OCI-LY1 (cell line): ENCODE measurements around the gene SLC22A12.

Experiments used
- H2AFZ ChIP-seq: fragments of 200-600 bp; sonication (generic), shearing (Covaris generic); 2 replicates; pipeline ENCODE4 v1.6.0; 2014; ENCODE audit warnings: antibody characterized with exemption, mild to moderate bottlenecking, low read length
- H3F3A ChIP-seq: fragments of 200-600 bp; sonication (generic), shearing (Covaris generic); 2 replicates; pipeline ENCODE4 v1.6.0; 2014; ENCODE audit warnings: mild to moderate bottlenecking, antibody characterized with exemption, low read length, moderate library complexity; ENCODE audit not compliant: insufficient read depth
- H3K27ac ChIP-seq: fragments of 200-600 bp; sonication (generic); 2 replicates; pipeline ENCODE4 v1.5.1; 2014; ENCODE audit warnings: low read length, mixed run types, mild to moderate bottlenecking, low read depth; ENCODE audit not compliant: poor library complexity, severe bottlenecking
- H3K27me3 ChIP-seq: fragments of 200-600 bp; sonication (generic); 2 replicates; pipeline ENCODE4 v1.6.0; 2014; ENCODE audit warnings: antibody characterized with exemption, mild to moderate bottlenecking, low read length, moderate library complexity; ENCODE audit not compliant: insufficient read depth
- H3K36me3 ChIP-seq: fragments of 200-600 bp; sonication (generic); 2 replicates; pipeline ENCODE4 v1.6.1; 2014; ENCODE audit warnings: mild to moderate bottlenecking, antibody characterized with exemption, low read length, moderate library complexity, mixed read lengths; ENCODE audit not compliant: insufficient read depth
- H3K4me1 ChIP-seq: fragments of 200-600 bp; sonication (generic); 2 replicates; pipeline ENCODE4 v1.5.1; 2014; ENCODE audit warnings: mild to moderate bottlenecking, low read length, moderate library complexity; ENCODE audit not compliant: insufficient read depth, severe bottlenecking
- H3K4me2 ChIP-seq: fragments of 200-600 bp; sonication (generic), shearing (Covaris generic); 2 replicates; pipeline ENCODE4 v1.6.1; 2014; ENCODE audit warnings: low read length
- H3K4me3 ChIP-seq: fragments of 200-600 bp; sonication (generic); 2 replicates; pipeline ENCODE4 v1.5.1; 2014; ENCODE audit warnings: low read length, low read depth, mild to moderate bottlenecking, mixed read lengths; ENCODE audit not compliant: poor library complexity, severe bottlenecking
- H3K79me2 ChIP-seq: fragments of 200-600 bp; shearing (Covaris generic); 2 replicates; pipeline ENCODE4 v1.6.1; 2016; ENCODE audit warnings: mixed run types, low read length, mixed read lengths; ENCODE audit not compliant: insufficient read depth
- H3K9ac ChIP-seq: fragments of 200-600 bp; sonication (generic), shearing (Covaris generic); 2 replicates; pipeline ENCODE4 v1.6.1; 2014; ENCODE audit warnings: mild to moderate bottlenecking, low read length, mixed read lengths
- H3K9me2 ChIP-seq: fragments of 200-600 bp; sonication (generic), shearing (Covaris generic); 2 replicates; pipeline ENCODE4 v1.6.1; 2014; ENCODE audit warnings: low read depth, mild to moderate bottlenecking, low read length, mixed read lengths
- H3K9me3 ChIP-seq: fragments of 200-600 bp; shearing (Covaris generic); 2 replicates; pipeline ENCODE4 v1.6.1; 2014; ENCODE audit warnings: low read length, mixed read lengths
- H4K20me1 ChIP-seq: fragments of 200-600 bp; sonication (generic), shearing (Covaris generic); 2 replicates; pipeline ENCODE4 v1.6.0; 2016; ENCODE audit warnings: mild to moderate bottlenecking, low read length; ENCODE audit not compliant: insufficient read depth
- CTCF ChIP-seq: fragments of 200-600 bp; sonication (generic), shearing (Covaris generic); IDR thresholded peaks from 2 replicates; pipeline ENCODE4 v1.5.1; 2017; ENCODE audit warnings: mild to moderate bottlenecking, antibody characterized with exemption, low read length, moderate library complexity, mixed read lengths
- EZH2 ChIP-seq: fragments of 200-600 bp; sonication (generic), shearing (Covaris generic); IDR thresholded peaks from 2 replicates; pipeline ENCODE4 v1.8.0; 2017; ENCODE audit warnings: borderline replicate concordance, mixed run types, mild to moderate bottlenecking, antibody characterized with exemption, low read length, moderate library complexity, mixed read lengths

The SLC22A12 gene

GRCh38 chr11:64566915-64567891, 23.8 kb upstream of the SLC22A12 start:
- Histone ChIP-seq H3K27ac (no peak overlapping the region), H2AFZ (no peak overlapping the region), H3K9ac (no peak overlapping the region)

GRCh38 chr11:64568041-64568571, 22.9 kb upstream of the SLC22A12 start:
- H3F3A ChIP-seq: no peaks in the 10 kb centered on the region
- H3K79me2 ChIP-seq: no peaks in the 10 kb centered on the region
- no peaks in the 10 kb centered on the region for H3K9me2 ChIP-seq
- no peaks in the 10 kb centered on the region for H3K36me3 ChIP-seq
- H3K4me3 ChIP-seq: no peak overlapping the region
- no peak overlapping the region for H3K27ac ChIP-seq
- peaks cover 10% of the 10 kb centered on the region for H3K4me1 ChIP-seq
- peaks cover 4% of the 10 kb centered on the region; the same call in 1 of the 2 replicates for H3K27me3 ChIP-seq
- no peak for TF ChIP-seq EZH2
- no peak for TF ChIP-seq CTCF
- no peak overlapping the region for H2AFZ ChIP-seq
- no peak overlapping the region for H3K4me2 ChIP-seq
- H3K9me3 ChIP-seq: no peaks in the 10 kb centered on the region
- no peaks in the 10 kb centered on the region for H4K20me1 ChIP-seq
- no peak overlapping the region for H3K9ac ChIP-seq

More at GRCh38 chr11:64566915-64567891, 23.8 kb upstream of the SLC22A12 start:
- Histone ChIP-seq H3K4me2 (no peak overlapping the region; the same call in 1 of the 2 replicates), H3K4me3 (no peak overlapping the region), H3K9me2 (no peaks in the 10 kb centered on the region), H4K20me1 (no peaks in the 10 kb centered on the region), H3K79me2 (no peaks in the 10 kb centered on the region), H3K9me3 (no peaks in the 10 kb centered on the region), H3K27me3 (peaks cover 4% of the 10 kb centered on the region; the same call in 1 of the 2 replicates), H3K4me1 (peaks cover 10% of the 10 kb centered on the region), H3F3A (no peaks in the 10 kb centered on the region), H3K36me3 (no peaks in the 10 kb centered on the region)
- TF ChIP-seq EZH2: no peak
- TF ChIP-seq CTCF: no peak

- no peaks in the 10 kb centered on the region for H3F3A ChIP-seq
- no peak for TF ChIP-seq CTCF
- TF ChIP-seq EZH2: no peak
- no peak overlapping the region for H3K4me2 ChIP-seq
- no peaks in the 10 kb centered on the region for H4K20me1 ChIP-seq
- no peak overlapping the region for H2AFZ ChIP-seq
- H3K4me3 ChIP-seq: no peak overlapping the region
- H3K4me1 ChIP-seq: peaks cover 10% of the 10 kb centered on the region
- H3K9me3 ChIP-seq: no peaks in the 10 kb centered on the region
- no peak overlapping the region for H3K9ac ChIP-seq
- H3K79me2 ChIP-seq: no peaks in the 10 kb centered on the region
- peaks cover 4% of the 10 kb centered on the region; the same call in 1 of the 2 replicates for H3K27me3 ChIP-seq
- no peak overlapping the region for H3K27ac ChIP-seq
- no peaks in the 10 kb centered on the region for H3K9me2 ChIP-seq
- no peaks in the 10 kb centered on the region for H3K36me3 ChIP-seq
Observed at GRCh38 chr11:64568584-64569140, 22.4 kb upstream of the SLC22A12 start.
